ENCODE results near the gene SIL1.

Gene SIL1

DNA sequence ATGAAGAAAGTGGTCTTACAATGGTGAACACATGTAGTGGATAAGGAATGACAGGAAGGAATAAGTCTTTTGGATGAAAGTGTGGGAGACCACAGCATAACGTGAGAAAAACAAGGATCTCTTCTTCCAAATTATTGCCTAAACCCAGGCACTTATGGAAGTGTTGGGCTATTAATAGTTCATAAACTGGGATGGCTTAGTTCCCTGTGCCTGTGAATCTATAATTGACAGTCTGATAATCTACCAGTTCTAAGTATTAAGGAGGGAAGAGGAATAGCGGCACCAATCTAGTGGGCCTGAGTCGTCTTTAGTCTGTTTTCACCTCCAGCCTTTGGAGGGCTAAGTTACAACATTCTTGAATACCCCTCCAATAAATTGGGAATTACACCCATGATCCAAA, 283.8 kb downstream of the SIL1 start:
- DNase-seq (ENCODE audit: low read depth), result no peak

- DNase-seq (ENCODE audit: low read depth), result no peak
These were observed 284.4 kb downstream of the SIL1 start for GRCh38 chr5:138913773-138914172.

- DNase-seq (ENCODE audit: low read depth), result no peak
These were observed 286.1 kb downstream of the SIL1 start for GRCh38 chr5:138912093-138912492.

DNA sequence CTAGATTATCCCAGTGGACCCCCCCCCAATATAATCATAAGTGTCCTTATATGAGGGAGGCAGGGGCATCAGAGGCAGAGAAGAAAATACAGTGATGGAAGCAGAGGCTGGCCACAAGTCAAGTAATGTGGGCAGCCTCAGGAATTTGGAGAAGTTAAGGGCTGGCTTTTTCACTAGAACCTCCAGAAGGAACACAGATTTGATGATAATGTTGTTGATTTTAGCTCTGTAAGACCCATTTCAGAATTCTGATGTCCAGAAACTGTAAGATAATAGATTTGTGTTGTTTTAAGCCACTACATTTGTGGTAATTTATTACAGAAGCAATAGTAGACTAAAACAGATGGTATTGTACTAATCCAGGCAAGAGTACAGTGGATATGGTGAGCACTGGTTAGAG, 286.7 kb downstream of the SIL1 start:
- no peak for DNase-seq (ENCODE audit: low read depth)

GRCh38 chr5:138910546-138911185, 287.5 kb downstream of the SIL1 start:
- DNase-seq (ENCODE audit: low read depth), result no peak

- no peak for DNase-seq (ENCODE audit: low read depth)
These were observed 288.4 kb downstream of the SIL1 start for GRCh38 chr5:138909734-138910133.

GRCh38 chr5:138905541-138905940, 292.6 kb downstream of the SIL1 start:
- DNase-seq (ENCODE audit: low read depth), result no peak

DNA sequence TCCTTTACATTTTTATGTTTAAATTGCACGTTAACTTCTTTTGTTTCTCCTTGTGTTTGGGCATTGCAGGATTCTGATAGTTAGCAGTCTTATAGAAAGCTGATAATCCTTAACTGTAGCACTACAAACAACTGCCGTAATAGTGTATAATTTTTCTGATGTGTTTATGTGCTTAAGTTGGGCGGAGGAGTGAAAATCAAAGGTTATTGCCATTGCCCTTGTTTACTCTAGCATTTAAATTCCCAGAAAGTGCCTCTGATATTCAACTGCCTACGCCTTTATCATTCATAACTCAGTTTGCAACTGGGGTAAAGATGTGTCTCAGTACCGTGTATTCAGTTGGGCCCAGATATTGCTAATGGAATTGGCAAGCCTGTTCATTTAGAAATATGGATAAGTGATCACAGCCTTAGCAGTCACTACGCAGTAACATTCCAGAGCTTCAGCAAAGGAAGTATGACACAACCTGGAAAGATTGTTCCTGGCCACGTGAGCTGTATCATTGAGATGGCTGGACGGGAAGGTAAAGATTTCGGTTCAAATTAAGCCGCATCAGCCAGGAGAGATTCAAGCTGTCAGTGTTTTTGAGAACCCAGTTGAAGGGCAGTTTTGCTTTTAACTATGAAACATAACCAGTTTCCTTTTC, 294.9 kb downstream of the SIL1 start:
- no peak for DNase-seq (ENCODE audit: low read depth)

DNA sequence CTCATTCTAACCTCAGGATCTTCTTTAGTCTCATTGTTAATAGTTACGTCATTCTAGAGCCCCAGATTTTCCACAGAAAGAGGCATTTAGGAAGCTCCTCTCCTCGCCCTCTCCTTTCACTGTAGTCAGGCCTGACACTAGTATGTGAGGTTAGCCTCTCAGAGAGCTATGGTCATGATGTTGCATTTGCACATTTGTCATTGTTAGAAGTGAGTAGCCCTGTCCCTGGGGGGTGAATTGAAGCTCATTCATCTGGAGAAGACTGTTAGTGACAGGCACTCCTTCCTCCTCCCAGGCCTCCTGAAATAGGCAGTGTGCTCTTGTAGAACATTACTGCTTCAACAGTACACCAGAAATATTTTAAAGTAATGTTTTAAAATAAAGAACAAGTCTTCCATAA, 296.5 kb downstream of the SIL1 start:
- no peak for DNase-seq (ENCODE audit: low read depth)

- no peak for DNase-seq (ENCODE audit: low read depth)
These were observed 297.7 kb downstream of the SIL1 start for GRCh38 chr5:138900281-138900965.

DNA sequence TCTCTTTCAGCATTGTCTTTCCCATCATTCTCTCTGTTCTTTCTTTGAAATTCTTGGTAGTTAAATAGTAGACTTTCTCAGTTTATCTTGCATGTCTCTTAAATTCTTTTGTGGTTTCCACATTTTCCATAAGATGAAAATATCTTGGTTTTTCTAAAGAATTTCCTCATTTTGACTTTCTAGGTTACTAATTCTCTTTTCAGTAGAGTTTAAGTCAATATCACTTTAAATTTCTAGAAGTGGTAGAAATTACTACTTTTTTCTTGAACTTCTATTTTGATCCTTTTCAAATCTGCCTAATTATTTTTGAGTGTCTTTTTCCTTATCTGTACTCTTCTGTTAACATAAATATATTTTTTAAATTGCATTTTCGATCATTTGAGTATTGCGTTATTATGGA, 299.4 kb downstream of the SIL1 start:
- no peak for DNase-seq (ENCODE audit: low read depth)

DNA sequence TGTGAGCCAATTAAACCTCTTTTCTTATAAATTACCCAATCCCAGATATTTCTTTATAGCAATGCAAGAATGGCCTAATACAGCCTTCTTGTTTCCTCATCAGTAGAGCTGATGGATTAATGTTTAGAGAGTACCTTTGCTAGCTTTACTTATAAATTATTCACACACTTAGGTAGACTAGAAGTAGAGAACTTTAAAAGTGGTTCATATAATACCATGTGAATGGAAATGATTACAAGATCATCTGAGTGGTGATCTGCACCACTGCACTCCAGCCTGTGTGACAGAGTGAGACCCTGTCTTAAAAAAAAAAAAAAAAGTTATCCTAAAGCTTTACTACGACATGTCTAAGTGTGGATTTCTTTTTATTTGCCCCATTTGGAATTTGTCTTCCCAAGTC, 299.9 kb downstream of the SIL1 start:
- no peak for DNase-seq (ENCODE audit: low read depth)

All from stimulated activated CD8-positive, alpha-beta memory T cell treated with anti-CD3 and anti-CD28 coated beads, Interleukin-15, amount 100 ng/mL, for 24 hours (primary cell).